Stimulated activated CD8-positive, alpha-beta memory T cell treated with anti-CD3 and anti-CD28 coated beads, Interleukin-7, amount 100 ng/mL, for 4 hours (primary cell): ENCODE measurements around the gene INSM1.

ENCODE experiments used
- DNase-seq, 2 donors: peaks; one replicate each; pipeline ENCODE4 v3.0.0-alpha.2; 2020; ENCODE audit warnings: low read depth in 2 of 2

INSM1 gene

GRCh38 chr20:20362774-20363433 lies 5.0 kb upstream of the INSM1 start:
- DNase-seq = no peak

GRCh38 chr20:20363434-20363798 lies 4.5 kb upstream of the INSM1 start:
- no peak for DNase-seq

- no peak for DNase-seq
These were observed 3.9 kb upstream of the INSM1 start for GRCh38 chr20:20363799-20364592.

- no peak for DNase-seq
These were observed 3.1 kb upstream of the INSM1 start for GRCh38 chr20:20364593-20365479.

- no peak for DNase-seq
These were observed 2.3 kb upstream of the INSM1 start for GRCh38 chr20:20365480-20366161.

- DNase-seq = no peak
These were observed 1.4 kb upstream of the INSM1 start for GRCh38 chr20:20366551-20366875.

GRCh38 chr20:20366876-20367574 lies 879 bp upstream of the INSM1 start:
- DNase-seq = no peak

- DNase-seq = no peak
These were observed 730 bp downstream of the INSM1 start for GRCh38 chr20:20368418-20369249.

- DNase-seq = no peak
These were observed 1.6 kb downstream of the INSM1 start for GRCh38 chr20:20369250-20370093.

- no peak for DNase-seq
These were observed 2.2 kb downstream of the INSM1 start for GRCh38 chr20:20370094-20370575.

- no peak for DNase-seq
These were observed 3.2 kb downstream of the INSM1 start for GRCh38 chr20:20371083-20371482.

GRCh38 chr20:20371681-20372080 lies 3.8 kb downstream of the INSM1 start:
- no peak for DNase-seq

- no peak for DNase-seq
These were observed 5.2 kb downstream of the INSM1 start for GRCh38 chr20:20373091-20373571.

- no peak for DNase-seq
These were observed 8.0 kb downstream of the INSM1 start for GRCh38 chr20:20375862-20376261.

GRCh38 chr20:20386192-20386591 lies 18.3 kb downstream of the INSM1 start:
- no peak for DNase-seq

- no peak for DNase-seq
These were observed 22.5 kb downstream of the INSM1 start for GRCh38 chr20:20390393-20390792.

GRCh38 chr20:20391115-20391514 lies 23.2 kb downstream of the INSM1 start:
- no peak for DNase-seq

- DNase-seq = no peak
These were observed 23.9 kb downstream of the INSM1 start for GRCh38 chr20:20391766-20392165.
